Stimulated activated CD8-positive, alpha-beta memory T cell treated with anti-CD3 and anti-CD28 coated beads, Interleukin-4, amount 100 ng/mL, for 1 hour (primary cell): ENCODE data around the gene MSI2.

ENCODE experiments used
- DNase-seq, 2 donors: peaks; one replicate each; pipeline ENCODE4 v3.0.0-alpha.2; 2020; ENCODE audit warnings: low read depth in 2 of 2, low spot score in 1 of 2

The MSI2 gene

DNA sequence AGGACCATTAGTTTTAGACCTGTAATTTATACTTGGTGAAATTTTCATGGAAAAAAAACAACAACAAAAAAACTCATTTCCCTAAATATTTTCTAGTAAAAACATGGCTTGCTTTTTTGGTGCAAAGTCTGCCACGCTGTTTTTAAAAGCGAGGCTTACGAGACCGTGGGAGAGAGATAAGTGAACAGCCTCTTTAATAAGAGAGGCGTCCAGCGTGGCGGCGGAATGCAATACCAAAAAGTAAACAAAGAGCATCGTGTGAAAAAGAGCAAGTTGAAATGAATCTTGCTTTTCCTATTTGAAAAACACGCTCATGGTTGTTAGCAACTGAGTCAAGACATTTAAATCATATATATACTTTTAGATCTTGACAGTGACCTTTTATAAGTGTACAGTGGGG, 10.5 kb upstream of the MSI2 start:
- no peak for DNase-seq

DNA sequence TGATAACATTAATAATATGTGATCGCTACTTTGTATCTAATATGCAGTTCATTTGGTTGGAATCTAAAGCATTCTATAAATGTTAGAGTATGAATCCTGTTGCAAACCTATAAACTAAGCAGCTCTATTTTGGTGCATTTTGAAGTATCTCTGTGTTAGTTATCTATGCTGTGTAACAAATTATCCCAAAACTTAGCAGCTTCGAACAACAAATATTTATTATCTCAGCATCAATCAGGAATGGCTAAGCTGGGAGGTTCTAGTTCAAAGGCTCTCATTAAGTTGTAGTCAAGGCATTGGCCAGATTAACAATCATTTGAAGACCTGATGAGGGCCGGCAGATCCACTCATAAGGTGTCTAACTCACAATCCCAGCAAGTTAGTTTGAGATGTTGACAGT, 10.1 kb upstream of the MSI2 start:
- no peak for DNase-seq

DNA sequence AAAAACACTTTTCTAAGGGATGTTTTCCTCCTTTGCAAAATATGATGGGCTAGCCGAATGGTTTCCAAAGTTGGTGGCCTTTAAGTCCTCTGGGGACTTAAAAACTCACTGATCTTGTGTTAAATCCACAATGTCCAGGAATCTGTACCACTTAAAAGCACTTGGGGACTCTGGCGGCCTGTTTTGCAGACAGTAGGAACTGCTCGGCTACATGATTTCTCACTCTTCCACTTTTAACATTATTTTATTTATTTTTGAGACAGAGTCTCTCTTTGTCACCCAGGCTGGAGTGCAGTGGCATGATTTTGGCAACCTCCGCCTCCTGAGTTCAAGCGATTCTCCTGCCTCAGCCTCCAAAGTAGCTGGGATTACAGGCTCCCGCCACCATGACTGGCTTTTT, 9.1 kb upstream of the MSI2 start:
- DNase-seq = no peak

DNA sequence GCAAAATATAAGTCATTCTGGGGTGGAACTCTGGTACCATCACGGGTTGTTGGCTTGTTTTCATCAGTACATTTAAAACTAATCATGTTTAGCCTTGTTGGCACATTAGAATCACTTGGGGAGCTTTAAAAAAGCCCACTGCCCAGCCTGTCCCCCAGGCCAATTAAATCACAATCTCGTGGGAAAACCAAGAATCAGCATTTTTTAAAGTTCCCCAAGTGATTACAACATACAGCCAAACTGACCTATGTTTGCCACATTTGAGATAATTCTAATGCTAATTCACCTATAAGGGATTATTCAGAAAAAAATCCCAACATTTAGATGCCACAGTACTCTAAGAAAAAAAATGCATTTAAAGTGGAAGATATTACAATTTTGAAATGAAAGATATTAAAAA, 8.4 kb upstream of the MSI2 start:
- DNase-seq = no peak

DNA sequence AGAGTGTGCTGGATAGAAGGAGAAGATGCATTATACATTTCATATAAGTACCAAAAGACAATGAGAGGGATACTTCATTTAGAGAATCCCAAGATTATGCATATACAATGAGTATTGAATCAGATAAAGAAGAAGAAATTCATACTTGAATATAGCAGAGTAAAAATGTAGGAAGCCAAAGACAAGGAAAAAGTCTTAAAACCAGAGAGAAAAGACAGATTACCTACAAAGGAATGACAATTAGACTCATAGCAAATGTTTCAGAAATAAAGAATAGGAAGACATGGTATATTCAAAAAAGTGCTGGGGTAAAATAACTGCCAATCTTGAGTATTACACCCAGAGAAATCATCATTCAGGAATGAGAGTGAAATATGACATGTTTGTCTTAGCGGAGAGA, 6.8 kb upstream of the MSI2 start:
- DNase-seq = no peak

DNA sequence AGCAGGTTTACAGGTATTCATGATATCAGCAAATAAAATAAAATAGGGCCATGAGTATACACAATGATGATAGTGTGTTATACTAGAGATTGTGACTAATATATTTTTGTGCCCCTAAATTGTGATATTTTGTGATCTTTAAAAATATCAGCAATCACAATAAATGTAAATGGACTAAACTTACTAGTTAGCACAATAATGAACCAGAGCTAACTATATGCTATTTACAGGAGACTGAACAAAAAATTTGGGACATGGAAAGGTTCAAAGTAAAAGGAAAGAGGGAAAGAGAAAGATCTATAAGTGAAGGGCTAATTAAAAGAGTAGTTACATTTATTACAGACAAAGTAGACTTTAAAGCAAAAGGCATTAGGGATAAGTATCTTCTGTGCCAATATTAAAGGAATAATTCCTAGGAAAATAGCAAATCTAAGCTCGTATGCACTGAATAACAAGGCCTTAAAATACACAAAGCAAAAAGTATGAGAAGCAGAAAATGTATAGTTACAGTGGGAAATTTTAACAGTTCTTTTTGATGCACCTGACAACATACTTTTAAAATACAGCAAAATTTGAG, 5.0 kb upstream of the MSI2 start:
- DNase-seq = no peak

DNA sequence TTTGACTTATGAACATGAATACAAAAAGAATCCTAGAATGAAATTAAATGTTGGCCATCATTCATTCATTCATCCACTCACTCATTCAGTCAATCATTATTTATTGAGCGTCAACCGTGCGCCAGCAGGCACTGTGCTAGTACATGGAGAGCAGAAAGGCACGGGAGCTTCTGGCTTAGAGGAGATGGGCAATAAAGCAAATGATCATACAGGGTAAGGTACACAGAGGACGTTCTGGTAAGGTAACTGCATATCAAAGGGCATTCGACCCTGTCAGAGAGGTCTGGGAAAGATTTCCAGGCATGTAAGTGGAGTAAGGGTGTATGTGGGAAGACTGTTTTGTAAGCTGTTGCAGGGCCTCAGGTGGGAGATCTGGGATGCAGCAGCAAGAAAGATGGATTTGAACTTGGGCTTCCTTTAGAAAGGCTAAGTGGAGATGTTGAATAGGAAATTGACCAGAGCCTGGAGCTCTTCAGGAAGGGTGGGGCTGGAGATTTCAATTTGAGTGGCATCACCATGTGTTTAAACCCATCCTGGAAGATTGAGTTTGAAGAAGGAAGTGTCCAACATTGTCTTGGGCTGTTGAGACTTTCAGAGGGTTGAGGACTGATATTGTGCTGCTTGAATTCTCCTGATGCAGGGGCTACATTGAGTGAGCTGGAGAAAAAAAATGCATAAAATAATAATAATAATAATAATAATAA, 2.8 kb upstream of the MSI2 start:
- DNase-seq = no peak

DNA sequence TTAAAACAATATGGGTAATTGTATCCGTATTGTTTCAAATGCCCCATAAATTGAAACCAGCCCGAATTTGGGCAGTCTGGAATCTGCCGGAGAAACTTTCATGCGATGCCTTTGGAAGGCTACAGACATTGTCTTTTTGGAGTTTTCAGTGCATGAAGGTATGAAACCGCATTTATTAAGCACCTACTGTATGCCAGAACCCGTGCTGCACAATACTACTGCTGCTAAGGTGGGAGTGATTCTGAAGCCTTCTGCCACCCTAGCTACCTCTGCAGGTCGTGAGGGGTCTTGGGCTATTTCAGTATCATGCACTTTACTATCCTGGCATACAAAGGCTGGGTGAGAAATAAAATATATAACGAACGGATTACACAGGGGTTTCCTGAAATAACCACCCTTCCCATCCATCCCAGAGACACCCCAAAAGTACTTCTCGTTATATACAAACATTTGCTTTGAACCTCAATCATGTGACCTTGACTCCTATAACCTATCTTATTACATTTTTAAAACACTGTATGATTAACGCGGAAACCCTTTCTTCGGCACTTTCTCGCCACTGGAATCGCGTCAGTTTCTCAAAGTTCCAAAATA, 1.0 kb upstream of the MSI2 start:
- DNase-seq = no peak

DNA sequence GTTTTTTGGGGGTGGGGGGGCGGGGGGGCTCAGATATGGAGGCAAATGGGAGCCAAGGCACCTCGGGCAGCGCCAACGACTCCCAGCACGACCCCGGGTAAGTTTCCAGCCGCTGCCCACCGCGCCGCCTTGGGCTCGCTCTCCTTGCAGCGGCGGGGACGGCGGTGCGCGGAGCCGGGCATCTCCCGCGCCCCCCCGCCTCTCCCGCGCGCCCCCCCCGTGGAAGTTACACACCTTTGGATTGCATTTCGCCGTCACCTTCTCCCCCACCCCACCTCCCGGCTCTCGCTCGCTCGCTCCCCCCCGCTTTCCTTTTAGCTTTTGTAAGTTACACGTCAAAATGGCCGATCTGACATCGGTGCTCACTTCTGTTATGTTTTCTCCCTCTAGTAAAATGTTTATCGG, 387 bp downstream of the MSI2 start:
- peak in 1 of 2 donors; percentile 0 for DNase-seq

DNA sequence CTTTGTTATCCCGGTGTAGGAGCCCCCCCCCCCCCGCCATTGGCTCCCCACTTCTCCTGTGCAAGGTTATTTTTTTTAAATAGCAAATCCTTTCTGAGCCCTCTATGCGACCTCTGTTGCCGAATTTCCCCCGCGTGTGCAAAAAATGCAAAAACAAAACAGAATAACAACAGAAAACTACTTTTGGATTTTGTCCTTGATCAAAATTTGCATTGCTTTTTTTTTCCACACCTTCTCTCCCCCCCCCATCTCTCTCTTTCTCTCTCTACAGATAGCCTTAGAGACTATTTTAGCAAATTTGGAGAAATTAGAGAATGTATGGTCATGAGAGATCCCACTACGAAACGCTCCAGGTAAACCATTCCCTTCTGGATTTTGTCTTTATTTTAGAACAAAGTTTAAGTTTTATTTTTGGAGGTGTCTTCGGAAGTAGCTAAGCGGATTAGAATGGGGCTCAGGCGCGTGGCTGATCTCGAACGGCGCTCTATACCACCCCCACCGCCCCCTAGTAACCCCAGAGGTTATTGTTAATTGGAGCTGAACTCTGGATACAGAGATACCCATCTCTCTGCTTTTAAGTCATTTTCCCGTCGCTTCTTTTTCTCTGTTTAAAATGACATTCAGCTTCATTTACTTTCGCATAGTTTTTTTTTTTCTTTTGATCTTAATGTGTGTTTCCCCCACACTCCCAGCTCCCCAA, 1.0 kb downstream of the MSI2 start:
- no peak for DNase-seq

DNA sequence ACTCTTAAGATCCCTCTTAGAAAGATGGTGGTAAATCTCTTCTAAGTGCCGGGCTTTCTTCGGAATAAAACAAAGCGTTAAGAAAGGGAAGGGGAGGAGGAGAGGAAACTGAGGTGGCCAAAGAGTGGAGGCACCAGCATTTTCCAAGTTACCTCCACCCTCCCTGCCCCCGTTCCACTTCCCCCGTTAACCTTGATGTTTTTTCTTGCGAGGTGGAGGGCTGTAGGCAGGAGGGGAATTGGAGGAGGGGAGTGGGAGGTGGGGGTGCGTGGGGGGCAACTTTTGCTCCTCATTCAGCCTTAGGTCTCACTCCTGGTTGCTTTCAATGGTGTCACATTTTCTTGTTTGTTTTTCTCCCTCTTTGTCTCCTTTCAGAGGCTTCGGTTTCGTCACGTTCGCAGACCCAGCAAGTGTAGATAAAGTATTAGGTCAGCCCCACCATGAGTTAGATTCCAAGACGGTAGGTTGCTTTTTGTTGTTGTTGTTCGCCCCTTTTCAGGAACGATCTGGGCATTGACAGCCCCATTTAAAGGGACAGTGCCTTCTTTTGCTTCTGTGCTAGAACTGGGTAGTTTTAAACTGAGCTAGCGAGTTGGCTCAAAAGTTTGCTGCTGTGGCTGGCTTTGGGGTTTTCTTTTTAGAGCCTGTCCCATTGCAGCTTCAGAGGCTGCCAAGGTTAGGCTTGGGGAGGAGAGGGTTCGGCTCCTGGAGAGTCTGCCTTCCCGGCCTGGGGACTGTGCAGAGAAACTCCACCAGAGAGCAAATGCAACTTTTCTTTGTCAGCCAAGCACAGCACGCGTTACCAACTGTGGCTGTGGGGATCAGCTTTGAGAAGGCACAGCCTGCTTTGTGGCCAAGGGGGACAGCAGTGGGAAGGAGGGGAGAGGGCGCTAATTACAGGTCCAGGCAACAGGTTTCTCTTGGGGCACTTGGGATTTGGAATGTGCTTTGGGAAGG, 1.9 kb downstream of the MSI2 start:
- no peak for DNase-seq

DNA sequence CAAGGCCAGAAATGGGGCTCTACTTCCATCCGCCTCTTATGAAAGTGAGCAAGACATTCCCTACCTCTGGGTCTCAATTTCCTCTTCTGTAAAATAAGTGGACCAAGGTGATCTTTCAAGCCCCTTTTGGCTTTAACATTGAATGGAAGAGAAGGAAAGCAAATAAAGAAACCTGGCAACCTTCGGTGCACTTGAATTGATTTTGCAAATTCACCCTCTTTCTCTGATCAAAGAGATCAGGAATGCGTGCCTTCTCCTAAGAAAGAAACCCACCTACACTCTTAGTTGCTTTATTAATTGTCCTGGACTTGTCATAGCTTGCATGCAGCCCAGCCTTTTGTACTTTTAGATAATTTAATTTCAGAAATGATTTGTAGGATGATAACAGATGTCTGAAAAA, 3.0 kb downstream of the MSI2 start:
- DNase-seq = no peak

DNA sequence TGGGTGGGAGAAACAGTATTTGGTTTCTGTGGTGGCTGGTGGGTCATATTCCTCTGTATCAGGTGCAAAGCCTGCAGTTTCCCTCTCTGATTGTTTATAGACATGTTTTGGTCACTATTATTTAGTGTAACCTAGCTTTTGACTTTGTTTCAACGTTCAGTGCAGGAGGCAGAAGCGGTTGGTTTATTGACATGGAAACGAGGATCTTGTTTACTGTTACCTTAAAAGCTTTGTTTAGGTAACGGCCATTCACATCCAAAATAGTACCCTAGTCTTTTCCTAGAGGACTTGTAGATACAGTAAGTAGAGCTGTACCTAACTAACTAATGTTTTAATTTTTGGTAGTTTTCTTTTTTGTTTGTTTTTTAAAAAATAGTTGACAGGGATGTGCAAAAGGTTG, 3.5 kb downstream of the MSI2 start:
- DNase-seq = no peak

DNA sequence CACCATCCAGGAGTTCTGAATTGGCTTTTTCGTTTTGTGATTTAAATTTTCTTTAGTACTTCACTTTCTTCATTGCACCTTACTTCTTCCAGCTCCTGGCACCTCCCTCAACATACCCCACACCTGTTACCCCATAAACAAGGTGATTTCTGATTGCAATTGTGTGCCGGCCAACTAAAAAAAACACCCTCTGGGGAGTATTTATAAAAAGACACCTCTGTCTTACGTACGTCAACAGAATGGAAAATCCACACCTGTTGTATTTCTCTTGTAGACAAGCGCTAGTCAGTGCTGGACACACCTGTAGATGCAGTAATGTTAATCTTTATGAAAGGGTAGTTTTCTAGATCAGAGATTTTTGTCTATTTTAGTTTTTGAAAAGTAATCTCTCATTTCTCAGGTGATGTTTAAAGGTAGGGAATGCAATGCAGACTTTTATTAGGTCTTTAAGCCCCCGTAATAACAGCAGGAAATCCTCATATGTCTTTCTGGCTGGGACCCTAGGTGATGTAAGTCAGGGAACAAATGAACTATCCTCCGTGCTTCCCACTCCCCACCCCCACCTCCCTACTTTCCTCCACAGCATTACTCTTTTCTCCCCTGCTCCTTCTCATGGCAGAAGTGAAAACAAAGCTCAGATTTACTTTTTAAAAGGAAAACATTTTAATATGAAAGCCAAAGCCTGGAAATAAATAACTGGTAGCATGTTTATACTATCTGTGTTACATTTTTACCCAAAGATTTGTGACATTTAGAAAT, 4.2 kb downstream of the MSI2 start:
- DNase-seq = no peak

DNA sequence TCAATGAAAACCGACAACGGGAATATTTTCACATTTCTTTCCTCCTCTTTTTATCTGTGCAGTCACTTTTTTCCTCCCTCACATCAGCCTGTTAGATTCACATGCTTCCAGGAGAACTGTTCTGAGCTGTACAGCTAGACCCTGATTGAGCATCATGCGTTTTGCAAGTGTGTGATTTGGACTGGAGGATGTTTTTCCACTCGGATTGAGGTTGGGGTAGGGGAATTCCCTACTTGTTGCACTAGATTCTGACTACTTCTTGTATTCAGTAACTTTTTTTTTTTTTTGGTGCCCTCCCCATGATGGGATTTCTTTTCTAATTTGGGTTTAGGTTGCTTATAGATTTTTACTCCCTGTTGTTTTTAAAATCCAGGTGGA, 4.8 kb downstream of the MSI2 start:
- no peak for DNase-seq

DNA sequence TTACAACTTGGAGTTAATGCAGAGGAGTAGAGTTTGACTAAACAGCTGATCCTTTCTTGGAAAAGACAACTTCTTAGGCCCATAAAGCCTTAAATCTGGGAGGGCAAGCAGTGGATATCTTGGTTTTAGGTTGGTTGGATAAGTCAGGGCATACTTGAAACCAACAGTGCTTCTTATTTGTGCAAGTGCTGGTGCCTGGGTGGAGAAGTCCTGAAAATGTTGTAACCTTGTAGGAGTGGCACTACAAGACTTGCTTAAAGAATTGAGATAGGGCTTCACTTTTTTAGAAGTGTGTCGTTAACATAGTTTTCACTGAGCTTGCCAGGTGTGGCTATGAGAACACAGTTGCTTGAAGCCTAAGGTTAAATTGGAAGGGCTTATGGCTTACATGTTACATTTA, 6.2 kb downstream of the MSI2 start:
- no peak for DNase-seq

DNA sequence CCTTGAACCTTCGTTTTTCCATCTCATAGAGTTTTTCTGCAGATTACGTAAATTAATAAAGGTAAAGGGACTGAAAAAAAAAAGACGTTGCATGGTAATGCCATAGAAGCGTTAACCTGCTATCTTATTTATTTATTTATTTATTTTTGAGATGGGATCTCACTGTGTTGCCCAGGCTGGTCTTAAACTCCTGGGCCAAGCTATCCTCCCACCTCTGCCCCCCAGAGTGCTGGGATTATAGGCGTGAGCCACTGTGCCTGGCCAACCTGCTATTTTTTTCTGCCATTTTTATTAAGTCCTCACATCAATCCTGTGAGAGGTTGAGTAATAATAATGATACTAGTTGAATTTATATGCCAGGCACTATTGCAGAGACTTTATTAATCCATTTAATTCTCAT, 7.9 kb downstream of the MSI2 start:
- DNase-seq = no peak

DNA sequence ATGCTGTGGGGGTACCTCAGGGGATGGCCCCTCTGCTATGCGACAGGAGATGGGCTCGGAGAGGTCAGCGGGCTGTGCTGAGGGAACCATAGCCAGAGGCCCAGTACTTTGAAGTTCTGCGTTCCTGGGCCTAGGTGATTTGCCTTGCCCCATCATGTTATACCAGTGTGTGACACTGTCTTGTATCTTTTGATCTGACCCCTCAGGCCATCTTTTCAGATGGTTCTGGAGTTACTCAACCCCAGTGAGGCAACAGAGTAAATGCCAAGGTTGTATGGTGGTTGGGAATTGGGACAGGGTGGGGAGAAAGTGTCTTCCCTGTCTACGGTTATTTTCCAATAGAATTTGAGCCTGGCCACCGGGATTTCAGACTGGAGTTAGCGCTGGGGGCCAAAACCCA, 8.5 kb downstream of the MSI2 start:
- no peak for DNase-seq

DNA sequence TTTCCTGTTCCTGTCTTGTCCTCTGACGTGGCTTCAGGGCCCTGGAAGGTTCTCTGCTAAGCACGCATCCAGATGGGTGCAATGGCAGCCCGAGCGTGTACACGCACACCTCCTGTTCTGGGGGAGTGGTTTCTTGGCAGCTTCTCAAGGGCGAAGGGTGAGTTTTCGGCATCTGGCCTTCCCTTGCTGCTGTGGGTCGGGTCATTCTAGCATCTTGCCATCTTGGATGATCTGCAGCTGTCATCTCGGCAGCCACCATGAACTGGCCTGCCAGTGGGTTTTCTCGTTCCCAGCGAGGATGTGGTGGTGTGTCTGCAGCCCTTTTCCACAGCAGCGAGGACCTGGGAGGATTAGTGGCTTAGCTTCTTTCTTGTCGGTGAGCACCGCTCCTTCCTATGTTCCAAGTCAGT, 10.6 kb downstream of the MSI2 start:
- DNase-seq = no peak

DNA sequence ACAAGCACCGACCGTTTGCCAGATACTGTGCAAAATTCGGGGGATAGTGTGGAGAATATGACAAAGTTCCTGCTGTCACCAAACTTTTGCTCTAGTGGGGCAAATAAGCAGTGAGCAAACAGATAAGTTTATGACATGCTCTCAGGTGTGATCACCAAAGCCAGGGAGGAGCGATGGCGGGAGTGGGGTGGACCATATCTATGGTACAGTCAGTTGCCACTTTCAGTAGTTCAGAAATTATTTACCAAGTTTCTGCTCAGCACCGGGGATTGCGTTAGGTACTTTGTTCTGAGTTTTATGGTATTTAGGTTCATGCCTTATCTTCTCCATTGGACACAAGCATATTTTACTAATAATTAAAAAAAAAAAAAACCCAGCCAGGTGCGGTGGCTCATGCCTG, 11.9 kb downstream of the MSI2 start:
- no peak for DNase-seq

DNA sequence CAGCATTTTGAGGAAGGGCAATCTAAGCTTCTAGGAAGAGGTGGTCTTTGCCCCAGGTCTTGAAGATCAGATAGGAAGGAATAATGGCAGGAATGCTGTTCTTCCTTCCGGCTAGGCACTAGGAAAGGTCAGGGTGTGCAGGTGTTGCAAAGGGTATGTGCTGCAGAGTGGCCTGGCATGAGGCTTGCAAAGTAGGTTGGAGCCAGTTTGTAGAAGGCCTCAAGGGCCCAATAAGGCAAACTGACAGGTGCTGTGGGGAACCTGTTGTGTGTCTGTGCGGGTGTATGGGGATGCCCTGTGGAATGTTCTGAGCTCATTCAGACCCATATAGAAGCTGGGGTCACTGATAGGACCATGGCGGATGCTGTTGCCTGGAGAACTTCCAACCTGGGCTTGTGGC, 12.7 kb downstream of the MSI2 start:
- no peak for DNase-seq
